ENCODE data around the gene FKBP8. TPM values are rescaled to one million over a fixed set of nuclear protein-coding genes. Genes with fewer than 3 reads are reported as not detected.

Gene FKBP8
- polyA plus RNA-seq, 1 donor from 2014 or later, result 183 TPM

GRCh38 chr19:18543814-18544475, 572 bp upstream of the FKBP8 start:
- no peaks in the 10 kb centered on the region for H3K9me2 ChIP-seq (ENCODE audit: insufficient read depth, low read length)
- H2AFZ ChIP-seq (ENCODE audit: low read depth, low read length), result no peak overlapping the region
- no peaks in the 10 kb centered on the region for H3F3A ChIP-seq (ENCODE audit: insufficient read depth, low read length, poor library complexity, severe bottlenecking)
- H4K20me1 ChIP-seq (ENCODE audit: insufficient read depth), result no peaks in the 10 kb centered on the region
- H3K4me2 ChIP-seq (ENCODE audit: low read length), result no peak overlapping the region
- no peaks in the 10 kb centered on the region for H3K36me3 ChIP-seq (ENCODE audit: insufficient read depth, low read length)
- no peaks in the 10 kb centered on the region for H3K9me3 ChIP-seq (ENCODE audit: low read length)
- no peak for TF ChIP-seq MXI1 (conservative IDR thresholded peaks at IDR 0.05; ENCODE audit: poor library complexity, severe bottlenecking)
- no peak for TF ChIP-seq REST (IDR thresholded peaks at IDR 0.05; ENCODE audit: borderline replicate concordance)
- TF ChIP-seq EP300 (conservative IDR thresholded peaks at IDR 0.05; ENCODE audit: poor library complexity, severe bottlenecking), result no peak
- TF ChIP-seq EZH2 (IDR thresholded peaks at IDR 0.05; ENCODE audit: borderline replicate concordance, insufficient read depth, low read length, poor library complexity, severe bottlenecking), result no peak
- TF ChIP-seq RAD21 (conservative IDR thresholded peaks at IDR 0.05), result no peak
- TF ChIP-seq CTCF (IDR thresholded peaks at IDR 0.05; ENCODE audit: poor library complexity, severe bottlenecking), result no peak
- TF ChIP-seq POLR2AphosphoS5 (IDR thresholded peaks at IDR 0.05), result no peak
- TF ChIP-seq SMC3 (conservative IDR thresholded peaks at IDR 0.05; ENCODE audit: poor library complexity), result no peak
- TF ChIP-seq TAF1 (IDR thresholded peaks at IDR 0.05; ENCODE audit: low read depth), result no peak
- H3K4me3 ChIP-seq (ENCODE audit: low read length), result peak overlapping the region; percentile 49
- H3K27ac ChIP-seq (ENCODE audit: low read length), result no peak overlapping the region
- H3K27me3 ChIP-seq (ENCODE audit: insufficient read depth, low read depth, low read length), result no peaks in the 10 kb centered on the region
- H3K9ac ChIP-seq (ENCODE audit: low read length), result no peak overlapping the region
- no peaks in the 10 kb centered on the region for H3K79me2 ChIP-seq (replicated peaks; ENCODE audit: insufficient read depth, low read length)

GRCh38 chr19:18541992-18542940, 1.1 kb downstream of the FKBP8 start:
- no peaks in the 10 kb centered on the region for H3K79me2 ChIP-seq (replicated peaks; ENCODE audit: insufficient read depth, low read length)
- H3K4me2 ChIP-seq (ENCODE audit: low read length), result peak overlapping the region; percentile 84
- no peaks in the 10 kb centered on the region for H3K9me2 ChIP-seq (ENCODE audit: insufficient read depth, low read length)
- no peaks in the 10 kb centered on the region for H3F3A ChIP-seq (ENCODE audit: insufficient read depth, low read length, poor library complexity, severe bottlenecking)
- no peaks in the 10 kb centered on the region for H3K9me3 ChIP-seq (ENCODE audit: low read length)
- H4K20me1 ChIP-seq (ENCODE audit: insufficient read depth), result no peaks in the 10 kb centered on the region
- no peaks in the 10 kb centered on the region for H3K27me3 ChIP-seq (ENCODE audit: insufficient read depth, low read depth, low read length)
- H3K27ac ChIP-seq (ENCODE audit: low read length), result peak overlapping the region; percentile 55
- TF ChIP-seq EZH2 (IDR thresholded peaks at IDR 0.05; ENCODE audit: borderline replicate concordance, insufficient read depth, low read length, poor library complexity, severe bottlenecking) (no peak), MXI1 (conservative IDR thresholded peaks at IDR 0.05; ENCODE audit: poor library complexity, severe bottlenecking) (no peak), TAF1 (IDR thresholded peaks at IDR 0.05; ENCODE audit: low read depth) (no peak), REST (IDR thresholded peaks at IDR 0.05; ENCODE audit: borderline replicate concordance) (no peak), POLR2AphosphoS5 (IDR thresholded peaks at IDR 0.05) (no peak), CTCF (IDR thresholded peaks at IDR 0.05; ENCODE audit: poor library complexity, severe bottlenecking) (no peak), EP300 (conservative IDR thresholded peaks at IDR 0.05; ENCODE audit: poor library complexity, severe bottlenecking) (no peak), RAD21 (conservative IDR thresholded peaks at IDR 0.05) (no peak), SMC3 (conservative IDR thresholded peaks at IDR 0.05; ENCODE audit: poor library complexity) (no peak)
- H3K4me3 ChIP-seq (ENCODE audit: low read length), result peak overlapping the region; percentile 72
- peak overlapping the region; percentile 79 for H3K9ac ChIP-seq (ENCODE audit: low read length)
- no peaks in the 10 kb centered on the region for H3K36me3 ChIP-seq (ENCODE audit: insufficient read depth, low read length)
- no peak overlapping the region for H2AFZ ChIP-seq (ENCODE audit: low read depth, low read length)

All from neural cell (in vitro differentiated cells).